Endothelial cell (in vitro differentiated cells): ENCODE results near the gene TLR2. TPM values are rescaled to one million over a fixed set of nuclear protein-coding genes. Genes with fewer than 3 reads are reported as not detected.

Experiments used
- DNase-seq: peaks from one replicate; pipeline ENCODE4 v3.0.0; 2021; ENCODE audit warnings: low spot score
- H3K27ac Mint-ChIP-seq: one replicate; pipeline ENCODE4 v1.8.0; 2021; ENCODE audit warnings: mixed read lengths, inconsistent platforms; ENCODE audit not compliant: unreplicated experiment
- H3K27me3 Mint-ChIP-seq: one replicate; pipeline ENCODE4 v1.8.0; 2021; ENCODE audit warnings: mild to moderate bottlenecking, moderate library complexity, mixed read lengths, inconsistent platforms; ENCODE audit not compliant: unreplicated experiment
- H3K36me3 Mint-ChIP-seq: one replicate; pipeline ENCODE4 v1.8.0; 2021; ENCODE audit warnings: mild to moderate bottlenecking, low read depth, mixed read lengths, inconsistent platforms; ENCODE audit not compliant: unreplicated experiment
- H3K4me1 Mint-ChIP-seq: one replicate; pipeline ENCODE4 v1.8.0; 2021; ENCODE audit warnings: mild to moderate bottlenecking, mixed read lengths, inconsistent platforms; ENCODE audit not compliant: unreplicated experiment
- H3K4me3 Mint-ChIP-seq: one replicate; pipeline ENCODE4 v1.8.0; 2021; ENCODE audit warnings: mild to moderate bottlenecking, mixed read lengths, inconsistent platforms; ENCODE audit not compliant: unreplicated experiment
- H3K9me3 Mint-ChIP-seq: one replicate; pipeline ENCODE4 v1.8.0; 2021; ENCODE audit warnings: mixed read lengths, inconsistent platforms; ENCODE audit not compliant: unreplicated experiment
- total RNA-seq: library from RNA; stranded (reverse); fragmentation: NEBNext Ultra II Directional; extraction: Animal tissue kit (Norgen Biotek cat#: 25700); gene quantifications from one replicate; pipeline ENCODE4 v1.2.1, GENCODE V29; 2021; ENCODE audit not compliant: unreplicated experiment
- TF ChIP-seq, protein P1 (sequence below): fragments of 200-600 bp; sonication (generic); IDR thresholded peaks from one replicate; pipeline ENCODE4 v1.5.0; 2021; ENCODE audit warnings: antibody characterized with exemption; ENCODE audit not compliant: unreplicated experiment

Gene TLR2
- total RNA-seq, 1 donor from 2014 or later, result not detected

DNA sequence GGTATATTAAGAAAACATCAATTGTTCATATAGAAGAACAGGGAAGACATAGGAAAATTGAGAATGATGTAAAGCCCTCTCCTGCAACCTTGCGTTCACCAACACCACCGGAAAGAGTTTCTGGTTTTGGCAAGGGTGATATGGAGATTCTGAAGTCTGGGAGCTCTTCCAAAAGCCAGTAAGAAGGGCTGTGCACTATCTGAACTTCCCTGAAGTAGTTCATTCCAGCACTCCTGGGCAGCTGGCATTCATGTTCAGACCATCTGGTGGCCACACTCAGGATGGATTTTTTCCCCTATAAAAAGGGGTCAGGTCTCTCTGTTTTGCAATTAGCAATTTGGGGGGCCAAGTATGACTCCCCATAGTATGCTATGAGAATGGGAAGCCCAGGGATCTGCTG lies 15.4 kb upstream of the TLR2 start:
- H3K27me3 Mint-ChIP-seq, result peaks cover 2% of the 10 kb centered on the region
- H3K4me3 Mint-ChIP-seq, result no peak overlapping the region
- no peaks in the 10 kb centered on the region for H3K9me3 Mint-ChIP-seq
- H3K4me1 Mint-ChIP-seq, result no peaks in the 10 kb centered on the region
- no peak overlapping the region for H3K27ac Mint-ChIP-seq
- no peak for DNase-seq
- TF ChIP-seq, protein P1, sequence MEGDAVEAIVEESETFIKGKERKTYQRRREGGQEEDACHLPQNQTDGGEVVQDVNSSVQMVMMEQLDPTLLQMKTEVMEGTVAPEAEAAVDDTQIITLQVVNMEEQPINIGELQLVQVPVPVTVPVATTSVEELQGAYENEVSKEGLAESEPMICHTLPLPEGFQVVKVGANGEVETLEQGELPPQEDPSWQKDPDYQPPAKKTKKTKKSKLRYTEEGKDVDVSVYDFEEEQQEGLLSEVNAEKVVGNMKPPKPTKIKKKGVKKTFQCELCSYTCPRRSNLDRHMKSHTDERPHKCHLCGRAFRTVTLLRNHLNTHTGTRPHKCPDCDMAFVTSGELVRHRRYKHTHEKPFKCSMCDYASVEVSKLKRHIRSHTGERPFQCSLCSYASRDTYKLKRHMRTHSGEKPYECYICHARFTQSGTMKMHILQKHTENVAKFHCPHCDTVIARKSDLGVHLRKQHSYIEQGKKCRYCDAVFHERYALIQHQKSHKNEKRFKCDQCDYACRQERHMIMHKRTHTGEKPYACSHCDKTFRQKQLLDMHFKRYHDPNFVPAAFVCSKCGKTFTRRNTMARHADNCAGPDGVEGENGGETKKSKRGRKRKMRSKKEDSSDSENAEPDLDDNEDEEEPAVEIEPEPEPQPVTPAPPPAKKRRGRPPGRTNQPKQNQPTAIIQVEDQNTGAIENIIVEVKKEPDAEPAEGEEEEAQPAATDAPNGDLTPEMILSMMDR, result no peak
- H3K36me3 Mint-ChIP-seq, result no peaks in the 10 kb centered on the region

DNA sequence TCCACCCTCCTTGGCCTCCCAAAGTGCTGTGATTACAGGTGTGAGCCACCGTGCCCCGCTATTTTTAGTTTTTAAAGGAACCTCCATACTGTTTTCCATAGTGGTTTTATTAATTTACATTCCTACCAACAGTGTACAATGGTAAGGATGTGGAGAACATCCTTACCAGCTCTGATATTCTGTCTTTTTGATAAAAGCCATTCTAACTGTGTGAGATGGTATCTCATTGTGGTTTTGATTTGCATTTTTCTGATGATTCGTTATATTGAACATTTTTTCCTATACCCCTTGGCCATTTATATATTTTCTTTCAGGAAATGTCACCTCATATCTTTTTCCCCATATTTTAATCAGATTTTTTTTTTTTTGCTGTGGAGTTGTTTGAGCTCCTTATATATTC lies 14.2 kb upstream of the TLR2 start:
- H3K27ac Mint-ChIP-seq, result no peak overlapping the region
- H3K4me3 Mint-ChIP-seq, result no peak overlapping the region
- H3K9me3 Mint-ChIP-seq, result no peaks in the 10 kb centered on the region

DNA sequence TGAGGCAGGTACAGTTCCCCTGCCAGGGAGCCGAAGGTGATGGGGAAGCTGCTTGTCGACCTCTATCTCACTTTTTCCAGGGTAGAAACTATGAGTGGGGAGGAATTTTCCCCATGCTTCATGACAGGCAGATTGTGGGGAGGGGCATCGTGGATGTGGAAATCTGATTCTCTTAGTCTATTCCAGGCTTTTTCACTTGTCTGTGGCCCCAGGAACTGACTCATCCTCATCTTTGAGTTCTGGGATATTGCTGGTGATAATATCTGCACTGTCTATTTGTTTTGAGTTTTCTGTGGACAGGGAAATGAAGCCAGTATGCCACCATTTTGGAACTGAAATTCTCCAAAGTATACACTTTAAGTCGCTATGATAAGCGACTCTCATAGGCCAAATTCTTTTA lies 7.6 kb upstream of the TLR2 start:
- Mint-ChIP-seq H3K27ac (no peak overlapping the region), H3K4me3 (no peak overlapping the region), H3K27me3 (peaks cover 2% of the 10 kb centered on the region), H3K9me3 (no peaks in the 10 kb centered on the region), H3K36me3 (no peaks in the 10 kb centered on the region), H3K4me1 (no peaks in the 10 kb centered on the region)
- DNase-seq, result no peak
- TF ChIP-seq, protein P1, result no peak

More for the DNA sequence above, 14.2 kb upstream of the TLR2 start:
- H3K4me1 Mint-ChIP-seq, result no peaks in the 10 kb centered on the region
- H3K27me3 Mint-ChIP-seq, result peaks cover 4% of the 10 kb centered on the region
- H3K36me3 Mint-ChIP-seq, result no peaks in the 10 kb centered on the region
- TF ChIP-seq, protein P1, result no peak
- no peak for DNase-seq

DNA sequence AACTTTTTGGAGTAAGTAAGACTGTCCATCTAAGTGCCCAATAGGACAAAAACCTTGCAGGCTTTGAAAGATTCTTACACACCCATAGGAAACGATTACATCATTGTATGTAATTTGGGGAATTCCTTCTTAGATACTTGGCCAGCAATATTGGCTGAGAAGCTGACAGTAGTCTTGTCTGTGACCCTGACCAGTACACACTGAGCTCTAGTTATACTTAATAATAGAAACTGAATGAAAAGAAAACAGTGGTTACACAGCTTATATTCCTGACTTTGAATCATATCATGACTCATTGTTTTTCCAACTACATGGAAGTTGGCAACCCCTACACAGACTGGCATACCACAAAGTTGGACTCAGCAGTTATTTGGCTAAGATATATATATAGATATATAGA lies 7.1 kb upstream of the TLR2 start:
- TF ChIP-seq, protein P1, result no peak
- Mint-ChIP-seq H3K9me3 (no peaks in the 10 kb centered on the region), H3K4me1 (no peaks in the 10 kb centered on the region), H3K36me3 (no peaks in the 10 kb centered on the region), H3K4me3 (no peak overlapping the region), H3K27ac (no peak overlapping the region), H3K27me3 (peaks cover 2% of the 10 kb centered on the region)
- no peak for DNase-seq

DNA sequence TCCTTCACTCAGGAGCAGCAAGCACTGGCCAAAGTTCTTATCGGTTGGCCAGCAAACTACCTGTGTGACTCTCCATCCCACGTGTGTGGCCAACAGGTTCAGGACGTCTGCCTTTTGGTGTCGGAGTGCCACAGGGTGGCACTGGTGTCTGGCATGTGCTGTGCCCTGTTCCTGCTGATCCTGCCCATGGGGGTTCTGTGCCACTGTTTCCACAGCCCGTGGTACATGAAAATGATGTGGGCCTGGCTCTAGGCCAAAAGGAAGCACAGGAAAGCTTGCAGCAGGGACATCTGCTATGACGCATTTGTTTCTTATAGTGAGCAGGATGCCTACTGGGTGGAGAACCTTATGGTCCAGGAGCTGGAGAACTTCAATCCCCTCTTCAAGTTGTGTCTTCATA lies 4.6 kb upstream of the TLR2 start:
- Mint-ChIP-seq H3K4me1 (peaks cover 6% of the 10 kb centered on the region), H3K9me3 (no peaks in the 10 kb centered on the region), H3K4me3 (no peak overlapping the region), H3K27ac (no peak overlapping the region), H3K36me3 (peaks cover 6% of the 10 kb centered on the region), H3K27me3 (peaks cover 10% of the 10 kb centered on the region)
- TF ChIP-seq, protein P1, result no peak
- DNase-seq, result no peak
